Skeletal muscle satellite cell (primary cell): Measurements from ENCODE around the gene SIX1.
A peak's percentile ranks its signal among the peaks of the same experiment; 100 is the strongest.

Experiments
- H3K27me3 ChIP-seq: 2 replicates; pipeline ENCODE4 v1.7.0; 2013; ENCODE audit warnings: low read length; ENCODE audit not compliant: control insufficient read depth, insufficient read depth
- H3K36me3 ChIP-seq: 2 replicates; pipeline ENCODE4 v1.7.0; 2013; ENCODE audit warnings: mild to moderate bottlenecking, control low read depth, low read length; ENCODE audit not compliant: insufficient read depth
- H3K4me1 ChIP-seq: 2 replicates; pipeline ENCODE4 v1.7.0; 2013; ENCODE audit warnings: low read length; ENCODE audit not compliant: control insufficient read depth, insufficient read depth
- H3K4me2 ChIP-seq: 2 replicates; pipeline ENCODE4 v1.7.0; 2013; ENCODE audit warnings: mild to moderate bottlenecking, low read length
- H3K4me3 ChIP-seq: 2 replicates; pipeline ENCODE4 v1.7.0; 2013; ENCODE audit warnings: low read length
- H3K9ac ChIP-seq: 2 replicates; pipeline ENCODE4 v1.7.0; 2013; ENCODE audit warnings: mild to moderate bottlenecking, low read depth, low read length, moderate library complexity
- H3K9me3 ChIP-seq: replicated peaks from 2 replicates; pipeline ENCODE4 v1.7.0; 2013; ENCODE audit warnings: mild to moderate bottlenecking, control low read depth, low read length

The SIX1 gene

GRCh38 chr14:60646226-60646818, 3.0 kb downstream of the SIX1 start:
- H3K36me3 ChIP-seq: peaks cover 72% of the 10 kb centered on the region
- H3K9ac ChIP-seq: peak overlapping the region; percentile 90
- peak overlapping the region; percentile 94 for H3K4me3 ChIP-seq
- peaks cover 31% of the 10 kb centered on the region for H3K4me1 ChIP-seq
- H3K9me3 ChIP-seq: no peaks in the 10 kb centered on the region
- H3K4me2 ChIP-seq: peak overlapping the region; percentile 95
- no peaks in the 10 kb centered on the region for H3K27me3 ChIP-seq

GRCh38 chr14:60645126-60645741, 4.0 kb downstream of the SIX1 start:
- H3K4me1 ChIP-seq: peaks cover 31% of the 10 kb centered on the region
- peaks cover 82% of the 10 kb centered on the region for H3K36me3 ChIP-seq
- no peaks in the 10 kb centered on the region for H3K9me3 ChIP-seq
- H3K27me3 ChIP-seq: no peaks in the 10 kb centered on the region
- peak overlapping the region; percentile 90 for H3K9ac ChIP-seq
- peak overlapping the region; percentile 95 for H3K4me2 ChIP-seq
- H3K4me3 ChIP-seq: peak overlapping the region; percentile 94

- Histone ChIP-seq H3K9ac (peak overlapping the region; percentile 90), H3K4me3 (peak overlapping the region; percentile 94), H3K9me3 (no peaks in the 10 kb centered on the region), H3K36me3 (peaks cover 86% of the 10 kb centered on the region), H3K4me2 (peak overlapping the region; percentile 95), H3K4me1 (peaks cover 36% of the 10 kb centered on the region), H3K27me3 (no peaks in the 10 kb centered on the region)
Measured at GRCh38 chr14:60644666-60645065, 4.6 kb downstream of the SIX1 start.

GRCh38 chr14:60643463-60644314, 5.6 kb downstream of the SIX1 start:
- Histone ChIP-seq H3K4me3 (peak overlapping the region; percentile 94), H3K4me1 (peaks cover 46% of the 10 kb centered on the region), H3K9ac (peak overlapping the region; percentile 90), H3K27me3 (no peaks in the 10 kb centered on the region), H3K36me3 (peaks cover 91% of the 10 kb centered on the region), H3K4me2 (peak overlapping the region; percentile 95), H3K9me3 (no peaks in the 10 kb centered on the region)

GRCh38 chr14:60643141-60643462, 6.2 kb downstream of the SIX1 start:
- Histone ChIP-seq H3K9ac (peak overlapping the region; percentile 90), H3K4me2 (peak overlapping the region; percentile 95), H3K27me3 (no peaks in the 10 kb centered on the region), H3K4me1 (peaks cover 52% of the 10 kb centered on the region), H3K9me3 (no peaks in the 10 kb centered on the region), H3K4me3 (peak overlapping the region; percentile 94), H3K36me3 (peaks cover 91% of the 10 kb centered on the region)

GRCh38 chr14:60642270-60643140, 6.8 kb downstream of the SIX1 start:
- Histone ChIP-seq H3K4me3 (peak overlapping the region; percentile 94), H3K9ac (peak overlapping the region; percentile 90), H3K4me1 (peaks cover 58% of the 10 kb centered on the region), H3K36me3 (peaks cover 89% of the 10 kb centered on the region), H3K27me3 (no peaks in the 10 kb centered on the region), H3K4me2 (peak overlapping the region; percentile 95), H3K9me3 (no peaks in the 10 kb centered on the region)

GRCh38 chr14:60641742-60642269, 7.5 kb downstream of the SIX1 start:
- no peaks in the 10 kb centered on the region for H3K27me3 ChIP-seq
- H3K4me2 ChIP-seq: peak overlapping the region; percentile 95
- H3K36me3 ChIP-seq: peaks cover 89% of the 10 kb centered on the region
- H3K9me3 ChIP-seq: no peaks in the 10 kb centered on the region
- H3K4me1 ChIP-seq: peaks cover 65% of the 10 kb centered on the region
- H3K9ac ChIP-seq: peak overlapping the region; percentile 90
- H3K4me3 ChIP-seq: peak overlapping the region; percentile 94

GRCh38 chr14:60640859-60641741, 8.2 kb downstream of the SIX1 start:
- H3K4me3 ChIP-seq: peak overlapping the region; percentile 94
- H3K36me3 ChIP-seq: peaks cover 86% of the 10 kb centered on the region
- no peaks in the 10 kb centered on the region for H3K27me3 ChIP-seq
- peaks cover 70% of the 10 kb centered on the region for H3K4me1 ChIP-seq
- H3K4me2 ChIP-seq: peak overlapping the region; percentile 95
- no peaks in the 10 kb centered on the region for H3K9me3 ChIP-seq
- peak overlapping the region; percentile 90 for H3K9ac ChIP-seq

- Histone ChIP-seq H3K27me3 (no peaks in the 10 kb centered on the region), H3K4me2 (peak overlapping the region; percentile 95), H3K4me3 (peak overlapping the region; percentile 63), H3K36me3 (peaks cover 72% of the 10 kb centered on the region), H3K9me3 (no peaks in the 10 kb centered on the region), H3K9ac (peak overlapping the region; percentile 90), H3K4me1 (peaks cover 70% of the 10 kb centered on the region)
Measured at GRCh38 chr14:60639674-60640073, 9.6 kb downstream of the SIX1 start.
